NCI-H82 (cell line): ENCODE data around the gene WNK4.
A peak's percentile ranks its signal among the peaks of the same experiment; 100 is the strongest.

Experiments
- DNase-seq: peaks from one replicate; lab custom pipeline; 2025; lab: John Stamatoyannopoulos, UW

WNK4 gene

GRCh38 chr17:42772945-42773289 lies 7.5 kb upstream of the WNK4 start:
- no peak for DNase-seq

GRCh38 chr17:42773290-42774035 lies 6.9 kb upstream of the WNK4 start, which contains the start of gene VPS25:
VPS25 (plus strand) TSS chr17:42773449; CDS start chr17:42773476, 27 bp downstream.
- DNase-seq, result peak; percentile 90

- DNase-seq, result no peak
Observed at GRCh38 chr17:42774066-42774745, 6.2 kb upstream of the WNK4 start.

- no peak for DNase-seq
Observed at GRCh38 chr17:42775534-42776098, 4.8 kb upstream of the WNK4 start.

GRCh38 chr17:42778570-42778969 lies 1.8 kb upstream of the WNK4 start:
- DNase-seq, result no peak

GRCh38 chr17:42779304-42779935 lies 990 bp upstream of the WNK4 start:
- peak; percentile 87 for DNase-seq

GRCh38 chr17:42780851-42781638 lies 635 bp downstream of the WNK4 start:
- no peak for DNase-seq

DNA sequence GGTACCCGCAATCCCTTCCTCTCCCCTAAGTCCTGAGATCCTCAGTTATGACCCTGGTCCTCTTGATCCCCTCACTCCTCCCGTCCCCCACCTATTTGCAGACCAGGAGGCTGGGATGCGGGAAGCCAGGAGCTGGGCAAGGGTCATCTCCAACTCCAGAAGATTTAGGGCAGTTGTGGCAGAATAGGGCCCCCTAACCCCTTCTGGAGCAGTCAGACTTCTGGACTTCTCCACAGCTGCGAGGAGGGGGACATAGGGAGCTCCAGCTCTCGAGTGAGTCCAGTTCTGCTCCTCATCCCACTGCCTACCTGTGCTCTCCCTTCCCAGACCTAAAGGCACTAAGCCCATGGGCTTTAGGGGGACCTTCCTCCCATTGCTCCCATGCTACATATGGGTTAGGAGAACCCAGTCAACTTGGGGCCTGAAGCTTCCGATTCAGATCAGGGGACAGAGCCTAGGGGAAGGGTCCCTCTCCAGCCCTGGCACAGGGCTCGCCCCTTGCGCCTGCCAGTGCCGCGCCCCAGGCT lies 1.3 kb downstream of the WNK4 start:
- no peak for DNase-seq

- DNase-seq, result no peak
Observed at GRCh38 chr17:42782166-42783061, 2.0 kb downstream of the WNK4 start.

DNA sequence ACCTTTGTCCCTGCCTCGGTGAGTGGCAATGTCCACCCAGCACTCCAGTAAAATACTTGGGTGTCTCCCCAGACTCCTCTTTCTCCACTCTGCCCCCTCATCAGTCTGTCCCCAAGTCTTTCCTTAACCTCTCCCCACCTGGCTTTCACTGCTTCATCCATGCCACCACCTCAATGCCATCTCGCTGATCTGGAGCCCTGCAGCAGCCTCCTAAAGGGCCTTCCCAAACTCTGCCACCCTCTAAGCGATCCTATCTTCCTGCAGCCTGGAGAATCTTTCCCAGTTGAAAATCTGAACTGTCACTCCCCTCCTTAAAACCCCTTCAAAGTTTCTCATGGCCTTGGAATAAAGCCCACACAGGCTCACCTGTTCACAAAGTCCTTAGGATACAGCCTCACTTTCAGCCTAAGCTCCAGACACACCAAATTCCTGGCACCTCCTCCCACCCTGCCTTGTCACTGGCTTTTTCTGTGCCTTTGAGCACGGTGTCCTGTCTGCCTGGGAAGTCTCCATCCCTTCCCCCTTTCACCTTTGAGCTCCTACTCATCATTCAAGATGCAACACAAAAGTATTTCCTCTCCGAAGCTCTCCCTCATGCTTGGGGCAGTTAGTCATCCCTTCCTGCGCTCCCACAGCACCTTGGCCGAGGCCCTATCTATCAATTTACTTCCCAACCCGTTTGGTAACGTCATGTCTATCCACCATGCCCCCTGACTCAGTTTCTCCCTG lies 2.8 kb downstream of the WNK4 start:
- DNase-seq, result no peak

GRCh38 chr17:42783791-42784138 lies 3.4 kb downstream of the WNK4 start:
- no peak for DNase-seq

DNA sequence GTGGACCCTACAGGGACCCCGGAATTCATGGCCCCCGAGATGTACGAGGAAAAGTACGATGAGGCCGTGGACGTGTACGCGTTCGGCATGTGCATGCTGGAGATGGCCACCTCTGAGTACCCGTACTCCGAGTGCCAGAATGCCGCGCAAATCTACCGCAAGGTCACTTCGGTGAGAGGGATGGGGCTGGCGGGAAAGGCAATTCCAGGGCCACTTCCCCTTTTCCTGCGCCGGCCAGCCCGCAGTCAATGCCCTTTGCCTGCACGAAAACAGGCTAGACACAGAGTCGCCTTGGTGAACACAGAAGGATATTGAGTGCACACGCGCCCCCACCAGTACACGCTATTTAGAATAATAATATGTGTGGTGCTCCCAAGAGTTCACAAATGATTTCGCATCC lies 4.0 kb downstream of the WNK4 start:
- DNase-seq, result no peak

DNA sequence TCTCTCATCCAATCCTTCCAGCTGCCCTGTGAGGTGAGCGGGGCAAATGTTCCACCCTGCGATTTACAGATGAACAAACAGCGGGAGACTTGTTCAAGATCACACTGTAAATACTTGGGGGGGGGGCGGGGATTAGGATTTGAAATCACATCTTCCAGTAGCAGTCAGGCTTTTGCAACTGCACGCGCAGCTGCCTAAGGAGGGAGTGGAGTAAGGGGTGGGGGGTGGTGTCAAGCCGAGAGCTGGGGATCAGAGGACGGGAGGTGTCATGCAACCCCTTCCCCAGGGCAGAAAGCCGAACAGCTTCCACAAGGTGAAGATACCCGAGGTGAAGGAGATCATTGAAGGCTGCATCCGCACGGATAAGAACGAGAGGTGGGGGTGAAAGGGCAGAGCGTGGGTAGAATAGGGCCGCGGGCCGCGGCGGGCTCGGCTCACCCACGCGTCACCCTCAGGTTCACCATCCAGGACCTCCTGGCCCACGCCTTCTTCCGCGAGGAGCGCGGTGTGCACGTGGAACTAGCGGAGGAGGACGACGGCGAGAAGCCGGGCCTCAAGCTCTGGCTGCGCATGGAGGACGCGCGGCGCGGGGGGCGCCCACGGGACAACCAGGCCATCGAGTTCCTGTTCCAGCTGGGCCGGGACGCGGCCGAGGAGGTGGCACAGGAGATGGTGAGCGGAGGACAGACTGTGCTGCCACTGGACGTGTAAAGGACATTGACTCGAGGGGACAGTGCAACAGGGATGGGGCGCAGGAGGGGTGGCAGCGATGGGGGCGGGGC lies 4.6 kb downstream of the WNK4 start:
- peak; percentile 64 for DNase-seq

DNA sequence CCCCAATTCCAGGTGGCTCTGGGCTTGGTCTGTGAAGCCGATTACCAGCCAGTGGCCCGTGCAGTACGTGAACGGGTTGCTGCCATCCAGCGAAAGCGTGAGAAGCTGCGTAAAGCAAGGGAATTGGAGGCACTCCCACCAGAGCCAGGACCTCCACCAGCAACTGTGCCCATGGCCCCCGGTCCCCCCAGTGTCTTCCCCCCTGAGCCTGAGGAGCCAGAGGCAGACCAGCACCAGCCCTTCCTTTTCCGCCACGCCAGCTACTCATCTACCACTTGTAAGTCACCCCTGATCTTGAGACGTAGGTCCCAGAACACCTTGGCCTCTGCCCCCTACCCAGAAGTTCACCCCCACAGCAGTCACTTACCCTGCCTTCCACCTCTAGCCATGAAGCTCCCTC lies 6.9 kb downstream of the WNK4 start:
- DNase-seq, result no peak

DNA sequence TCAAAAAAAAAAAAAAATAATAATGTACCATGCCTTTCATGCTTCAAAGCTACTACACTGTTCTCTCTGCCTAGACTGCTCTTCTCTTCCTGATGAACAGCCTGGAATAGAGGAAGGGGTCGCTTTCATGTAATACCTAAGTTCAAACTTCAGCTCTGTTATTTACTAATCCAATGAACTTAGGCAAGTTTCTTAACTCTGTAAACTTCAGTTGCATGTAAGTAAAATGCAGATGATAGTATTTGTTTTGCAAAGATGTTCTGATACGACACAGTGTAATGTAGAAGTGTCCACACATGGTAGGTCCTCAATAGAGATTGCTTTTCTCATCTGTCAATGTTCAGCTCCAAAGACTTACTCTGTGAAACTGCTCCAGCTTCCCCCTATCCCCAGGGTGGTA lies 11.5 kb downstream of the WNK4 start:
- no peak for DNase-seq

DNA sequence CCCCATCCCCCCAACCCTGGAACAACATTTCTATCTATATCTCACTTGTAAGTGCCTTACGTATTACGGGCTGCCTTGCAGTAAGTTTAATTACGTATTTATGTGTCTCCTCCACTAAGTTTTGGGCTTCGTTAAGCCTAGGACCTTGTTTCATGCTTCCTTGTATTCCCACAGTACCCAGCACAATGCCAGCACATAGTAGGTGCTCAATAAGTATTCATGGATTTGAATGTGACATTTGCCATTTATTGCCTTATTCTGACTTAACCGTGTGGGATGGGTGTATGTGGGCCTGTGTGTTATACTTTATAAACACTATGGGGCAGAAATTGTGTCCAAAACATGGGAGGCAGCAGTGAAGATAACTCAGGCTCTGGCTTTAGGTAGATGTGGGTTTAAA lies 12.1 kb downstream of the WNK4 start:
- no peak for DNase-seq

DNA sequence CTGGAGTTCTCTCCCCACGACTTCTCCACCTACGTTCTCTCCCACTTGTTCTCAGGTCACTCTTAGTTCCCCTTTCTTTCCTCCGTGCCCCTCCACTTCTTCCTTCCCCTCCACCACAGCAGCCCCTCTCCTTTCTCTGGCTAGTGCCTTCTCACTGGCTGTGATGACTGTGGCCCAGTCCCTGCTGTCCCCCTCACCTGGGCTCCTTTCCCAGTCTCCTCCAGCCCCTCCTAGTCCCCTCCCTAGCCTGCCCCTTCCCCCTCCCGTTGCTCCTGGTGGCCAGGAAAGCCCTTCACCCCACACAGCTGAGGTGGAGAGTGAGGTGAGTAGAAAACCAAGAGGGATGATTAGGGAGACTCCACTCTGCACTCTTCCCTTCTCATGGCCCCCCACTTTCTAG lies 14.7 kb downstream of the WNK4 start:
- no peak for DNase-seq

- no peak for DNase-seq
Observed at GRCh38 chr17:42795465-42795864, 15.1 kb downstream of the WNK4 start.

DNA sequence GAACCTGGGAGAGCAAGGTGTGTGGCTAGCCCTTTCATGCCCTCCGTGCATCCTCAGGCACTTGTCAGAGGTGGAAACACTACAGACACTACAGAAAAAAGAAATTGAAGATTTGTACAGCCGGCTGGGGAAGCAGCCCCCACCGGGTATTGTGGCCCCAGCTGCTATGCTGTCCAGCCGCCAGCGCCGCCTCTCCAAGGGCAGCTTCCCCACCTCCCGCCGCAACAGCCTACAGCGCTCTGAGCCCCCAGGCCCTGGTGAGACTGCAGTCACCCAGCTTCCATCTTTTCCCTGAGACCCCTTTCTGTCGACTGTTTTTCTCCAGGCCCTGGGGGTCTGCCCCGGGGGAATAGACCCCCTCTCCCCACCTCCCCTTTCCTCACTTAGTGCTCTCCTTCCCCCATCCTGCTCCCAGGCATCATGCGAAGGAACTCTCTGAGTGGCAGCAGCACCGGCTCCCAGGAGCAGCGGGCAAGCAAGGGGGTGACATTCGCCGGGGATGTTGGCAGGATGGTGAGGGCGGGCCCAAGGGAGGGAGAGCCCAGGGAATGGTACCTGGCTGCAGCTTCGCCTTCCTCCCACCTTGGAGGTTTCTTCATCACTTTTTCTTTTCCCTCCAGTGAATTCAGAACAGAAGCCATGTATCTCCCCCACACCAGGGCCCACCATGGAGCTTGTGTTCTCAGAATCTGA lies 15.8 kb downstream of the WNK4 start:
- DNase-seq, result no peak
